Epithelial cell of umbilical artery (primary cell): Measurements from ENCODE around the gene ADGRD2. TPM values are rescaled to one million over a fixed set of nuclear protein-coding genes. Genes with fewer than 3 reads are reported as not detected.

ENCODE experiments used
- total RNA-seq: library from RNA; depleted of rRNA; stranded (reverse); fragments of >200 nt; gene quantifications from 2 replicates; pipeline ENCODE4 v1.2.3, GENCODE V29; 2014

ADGRD2 gene, protein sequence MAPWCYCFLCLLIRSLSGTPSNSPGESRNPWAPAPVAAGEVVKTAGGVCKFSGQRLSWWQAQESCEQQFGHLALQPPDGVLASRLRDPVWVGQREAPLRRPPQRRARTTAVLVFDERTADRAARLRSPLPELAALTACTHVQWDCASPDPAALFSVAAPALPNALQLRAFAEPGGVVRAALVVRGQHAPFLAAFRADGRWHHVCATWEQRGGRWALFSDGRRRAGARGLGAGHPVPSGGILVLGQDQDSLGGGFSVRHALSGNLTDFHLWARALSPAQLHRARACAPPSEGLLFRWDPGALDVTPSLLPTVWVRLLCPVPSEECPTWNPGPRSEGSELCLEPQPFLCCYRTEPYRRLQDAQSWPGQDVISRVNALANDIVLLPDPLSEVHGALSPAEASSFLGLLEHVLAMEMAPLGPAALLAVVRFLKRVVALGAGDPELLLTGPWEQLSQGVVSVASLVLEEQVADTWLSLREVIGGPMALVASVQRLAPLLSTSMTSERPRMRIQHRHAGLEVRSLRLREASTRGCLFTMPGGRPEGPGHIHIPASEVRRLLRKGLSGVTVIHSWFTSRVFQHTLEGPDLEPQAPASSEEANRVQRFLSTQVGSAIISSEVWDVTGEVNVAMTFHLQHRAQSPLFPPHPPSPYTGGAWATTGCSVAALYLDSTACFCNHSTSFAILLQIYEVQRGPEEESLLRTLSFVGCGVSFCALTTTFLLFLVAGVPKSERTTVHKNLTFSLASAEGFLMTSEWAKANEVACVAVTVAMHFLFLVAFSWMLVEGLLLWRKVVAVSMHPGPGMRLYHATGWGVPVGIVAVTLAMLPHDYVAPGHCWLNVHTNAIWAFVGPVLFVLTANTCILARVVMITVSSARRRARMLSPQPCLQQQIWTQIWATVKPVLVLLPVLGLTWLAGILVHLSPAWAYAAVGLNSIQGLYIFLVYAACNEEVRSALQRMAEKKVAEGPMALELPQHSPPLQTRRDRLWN
- total RNA-seq: not detected in 2 replicates

GRCh38 chr9:124450241-124450924 is at the start of gene ADGRD2:
ADGRD2 (plus strand) TSS chr9:124450451; CDS start chr9:124451667, 1,216 bp downstream.

DNA sequence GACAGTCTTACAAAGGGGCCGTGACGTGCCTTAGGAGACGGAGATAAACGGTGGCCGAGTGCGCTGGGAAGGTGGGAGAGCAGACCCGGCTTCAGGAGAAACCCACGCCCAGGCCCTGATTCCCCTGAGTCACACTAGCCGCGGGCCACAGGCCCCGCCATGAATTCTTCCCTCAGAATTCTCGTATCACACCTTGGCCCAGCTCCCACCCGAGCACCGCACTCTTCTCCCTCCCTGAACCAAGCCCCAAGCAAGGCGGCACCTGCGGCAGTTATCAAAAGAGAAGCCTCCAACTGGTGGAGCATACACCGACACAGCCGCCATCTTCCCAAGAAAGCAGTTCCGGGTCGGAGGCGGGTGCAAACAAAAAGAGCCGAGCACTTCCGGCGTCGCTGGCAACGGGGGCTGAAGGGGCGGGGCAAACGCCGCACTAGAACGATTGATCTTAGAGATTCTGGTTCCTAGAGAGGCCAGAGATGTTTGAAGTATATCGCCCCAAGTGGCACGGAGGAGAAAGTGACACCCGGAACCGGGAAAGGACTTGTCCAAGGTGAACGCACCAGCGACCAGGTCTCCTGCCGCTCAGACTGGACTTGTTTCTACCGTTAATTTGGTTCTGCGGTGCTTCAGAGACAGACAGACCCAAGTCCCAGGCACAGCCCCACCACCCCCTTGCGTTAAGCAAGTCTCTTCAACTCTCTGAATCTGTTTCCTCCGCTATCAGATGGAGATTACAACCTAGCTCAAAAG is 35.0 kb upstream of the ADGRD2 start, which contains the start of gene PSMB7:
Gene PSMB7 (minus strand): TSS at position 341 of the 750 bp plus-strand sequence. CDS start 17 bp downstream, at position 324.

DNA sequence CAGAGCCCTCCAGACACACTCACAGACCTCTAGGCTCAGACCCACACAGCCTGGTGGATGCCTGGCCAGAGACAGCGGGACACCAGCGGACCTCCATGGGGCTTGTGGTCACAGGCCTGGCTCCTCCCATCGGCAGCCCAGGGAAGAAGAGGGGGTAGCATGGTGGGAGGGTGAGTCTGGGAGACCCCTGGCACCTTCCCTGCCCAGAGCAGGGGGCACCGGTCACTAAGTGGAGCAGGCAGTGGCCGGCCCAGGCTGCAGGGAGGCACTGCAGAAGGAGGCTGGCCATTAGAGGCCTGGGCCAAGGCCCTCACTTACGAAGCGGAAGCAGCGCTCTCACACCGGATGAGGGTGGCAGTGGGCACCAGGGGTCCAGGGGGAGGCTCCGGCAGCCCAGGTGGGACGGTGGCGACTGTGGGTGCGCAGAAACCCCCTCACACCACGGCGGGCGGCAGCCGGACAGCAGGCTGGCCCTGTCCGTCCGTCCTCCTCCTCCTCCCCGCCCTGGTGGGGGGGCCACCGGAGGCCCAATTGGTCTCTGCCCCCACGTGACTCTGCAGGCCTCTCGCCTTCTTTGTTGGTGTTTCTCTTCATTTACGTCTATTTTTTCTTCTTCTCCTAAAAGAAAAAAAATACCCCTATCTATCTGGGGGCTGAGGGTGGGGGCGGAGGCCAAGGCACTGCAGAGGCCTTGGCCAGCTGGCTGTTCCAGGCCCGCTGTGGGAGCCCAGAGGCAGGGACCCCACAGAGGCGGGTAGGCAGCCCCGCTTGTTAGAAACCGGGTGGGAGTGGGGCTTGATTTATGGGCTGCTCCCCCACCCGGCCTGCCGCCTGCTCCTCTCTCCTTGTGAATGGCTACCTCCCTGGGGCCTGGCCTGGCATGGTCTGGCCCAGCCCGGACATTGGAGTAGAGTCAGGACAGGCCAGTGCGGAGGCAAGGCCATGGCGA is 57.0 kb downstream of the ADGRD2 start, which contains the start of gene NR5A1:
Gene NR5A1 (minus strand): TSS at position 469 of the 949 bp plus-strand sequence. CDS start 4,004 bp downstream, outside the sequence.

Other genes starting within 250 kb of the ADGRD2 start
- 27.3 and 39.5 TPM in 2 replicates for gene NEK6, start 192.5 kb upstream of the ADGRD2 start, total RNA-seq
- gene PSMB7, start 35.0 kb upstream of the ADGRD2 start, total RNA-seq: 270 and 291 TPM in 2 replicates
- not detected in 2 replicates for gene NR5A1, start 56.9 kb downstream of the ADGRD2 start, total RNA-seq